K562 (cell line): Measurements from ENCODE around the gene CFAP52. TPM values are rescaled to one million over a fixed set of nuclear protein-coding genes. Genes with fewer than 3 reads are reported as not detected.

Experiments
- ARID1B ChIP-seq: fragments of 450-650 bp; IDR thresholded peaks from 2 replicates; pipeline ENCODE4 v1.6.1; 2016; ENCODE audit warnings: antibody characterized with exemption, mild to moderate bottlenecking, inconsistent platforms
- BMI1 ChIP-seq: fragments of 150-350 bp; IDR thresholded peaks from 2 replicates; pipeline ENCODE4 v1.6.1; 2014; ENCODE audit warnings: low read length
- DEAF1 ChIP-seq: fragments of 450-650 bp; formaldehyde crosslinking; IDR thresholded peaks from 2 replicates; pipeline ENCODE4 v1.4.0; 2020; ENCODE audit warnings: mild to moderate bottlenecking, moderate library complexity
- E2F6 ChIP-seq, 2 experiments: IDR thresholded peaks; 2 replicates each; pipeline ENCODE4 v1.6.1; 2011; ENCODE audit warnings: borderline replicate concordance in 1 of 2, control low read depth in 1 of 2, low read depth in 1 of 2, low read length in 1 of 2, mild to moderate bottlenecking in 1 of 2, mixed read lengths in 1 of 2, moderate library complexity in 1 of 2; ENCODE audit not compliant: insufficient read depth in 1 of 2, insufficient read length in 1 of 2, poor library complexity in 1 of 2, severe bottlenecking in 1 of 2; ENCODE audit errors: extremely low read depth in 1 of 2
- EGR1 ChIP-seq: fragments of 450-650 bp; conservative IDR thresholded peaks from 2 replicates; pipeline ENCODE4 v1.6.1; 2017; ENCODE audit warnings: mild to moderate bottlenecking
- ELK1 ChIP-seq: sonication (generic); formaldehyde crosslinking; IDR thresholded peaks from 2 replicates; pipeline ENCODE4 v1.8.1; 2022; ENCODE audit warnings: missing genetic modification reagents
- ESRRB ChIP-seq: fragments of 250-450 bp; sonication (Bioruptor Pico); IDR thresholded peaks from 2 replicates; pipeline ENCODE4 v1.5.0; 2020; ENCODE audit warnings: mild to moderate bottlenecking, moderate library complexity, borderline replicate concordance
- GATA2 ChIP-seq: sonication (generic); formaldehyde crosslinking; IDR thresholded peaks from 2 replicates; pipeline ENCODE4 v1.4.0; 2020; ENCODE audit warnings: mild to moderate bottlenecking, missing genetic modification reagents
- HCFC1 ChIP-seq: IDR thresholded peaks from 2 replicates; pipeline ENCODE4 v1.6.1; 2012; ENCODE audit warnings: low read depth, low read length, improper control_type of control experiment
- HNRNPL ChIP-seq: fragments of 200-400 bp; formaldehyde crosslinking; IDR thresholded peaks from 2 replicates; pipeline ENCODE4 v1.6.1; 2017; ENCODE audit warnings: low read depth, mild to moderate bottlenecking, low read length
- KAT8 ChIP-seq: fragments of 450-650 bp; IDR thresholded peaks from 2 replicates; pipeline ENCODE4 v1.6.1; 2016; ENCODE audit warnings: low read depth, mild to moderate bottlenecking
- MEF2A ChIP-seq: IDR thresholded peaks from 2 replicates; pipeline ENCODE4 v1.6.1; 2011; ENCODE audit warnings: low read depth, mild to moderate bottlenecking, low read length, moderate library complexity; ENCODE audit not compliant: control insufficient read depth
- MTA2 ChIP-seq: fragments of 450-650 bp; IDR thresholded peaks from 2 replicates; pipeline ENCODE4 v1.6.1; 2016; ENCODE audit warnings: low read depth
- MXI1 ChIP-seq: IDR thresholded peaks from 2 replicates; pipeline ENCODE4 v1.6.1; 2011; ENCODE audit warnings: low read depth, mild to moderate bottlenecking, improper control_type of control experiment, low read length
- RAD21 ChIP-seq, 2 experiments: fragments of 250-450 bp in 1 of 2; fragments of 450-650 bp in 1 of 2; sonication (Bioruptor Pico) in 1 of 2; formaldehyde crosslinking in 1 of 2; IDR thresholded peaks in 1 of 2; conservative IDR thresholded peaks in 1 of 2; 2 replicates each; pipeline versions ENCODE4 v1.4.0 to v1.8.0; 2020 to 2022; ENCODE audit warnings: mild to moderate bottlenecking in 2 of 2, moderate library complexity in 1 of 2
- RBM15 ChIP-seq: fragments of 200-400 bp; formaldehyde crosslinking; IDR thresholded peaks from 2 replicates; pipeline ENCODE4 v1.6.1; 2018; ENCODE audit warnings: mild to moderate bottlenecking, low read length, moderate library complexity; ENCODE audit not compliant: insufficient read depth
- RFX1 ChIP-seq: fragments of 450-650 bp; IDR thresholded peaks from 2 replicates; pipeline ENCODE4 v1.6.1; 2016; ENCODE audit warnings: mild to moderate bottlenecking, moderate library complexity
- SIN3B ChIP-seq: fragments of 450-650 bp; IDR thresholded peaks from 2 replicates; pipeline ENCODE4 v1.6.1; 2017; ENCODE audit warnings: low read depth, mild to moderate bottlenecking, moderate library complexity
- SMAD2 ChIP-seq: fragments of 150-350 bp; IDR thresholded peaks from 2 replicates; pipeline ENCODE4 v1.6.1; 2014; ENCODE audit warnings: low read depth, mild to moderate bottlenecking, low read length
- SMARCE1 ChIP-seq: fragments of 450-650 bp; IDR thresholded peaks from 2 replicates; pipeline ENCODE4 v1.7.1; 2016; ENCODE audit warnings: mild to moderate bottlenecking
- TAF7 ChIP-seq: fragments of 450-650 bp; IDR thresholded peaks from 2 replicates; pipeline ENCODE4 v1.6.1; 2016; ENCODE audit warnings: missing genetic modification characterization, missing compliant biosample characterization
- YY1 ChIP-seq, 3 experiments: IDR thresholded peaks; 2 replicates each; pipeline ENCODE4 v1.6.1; 2011; ENCODE audit warnings: low read length in 2 of 3, mild to moderate bottlenecking in 2 of 3, moderate library complexity in 2 of 3, borderline replicate concordance in 1 of 3, control low read depth in 1 of 3, low read depth in 1 of 3; ENCODE audit not compliant: insufficient read depth in 3 of 3, insufficient replicate concordance in 2 of 3, control insufficient read depth in 1 of 3, insufficient read length in 1 of 3; ENCODE audit errors: extremely low read depth in 1 of 3
- ZNF134 ChIP-seq: fragments of 250-450 bp; sonication (Bioruptor Pico); conservative IDR thresholded peaks from 2 replicates; pipeline ENCODE4 v1.4.0; 2020
- ZNF3 ChIP-seq: fragments of 250-450 bp; sonication (Bioruptor Pico); IDR thresholded peaks from 2 replicates; pipeline ENCODE4 v1.5.0; 2021; ENCODE audit warnings: mild to moderate bottlenecking, moderate library complexity
- ZNF699 ChIP-seq: fragments of 250-450 bp; sonication (Bioruptor Pico); IDR thresholded peaks from 2 replicates; pipeline ENCODE4 v1.8.0; 2021; ENCODE audit warnings: mild to moderate bottlenecking, moderate library complexity; ENCODE audit not compliant: insufficient replicate concordance
- polyA plus RNA-seq, 8 experiments: library from polyadenylated mRNA; depleted of rRNA in 4 of 8; stranded (reverse) in 5 of 8; unstranded in 3 of 8; fragments of >200 nt; fragmentation: Nextera tagmentation in 2 of 8; fragmentation: Illumina TruSeq in 1 of 8; extraction: Ambion mirVana in 2 of 8; extraction: Trizol in 1 of 8; gene quantifications; 2 replicates each; pipeline versions ENCODE4 v1.2.1 to v1.2.3, GENCODE V29; 2011 to 2014; ENCODE audit warnings: inconsistent platforms in 1 of 8, missing spikeins in 1 of 8
- total RNA-seq, 7 experiments: library from RNA; depleted of rRNA in 6 of 7; stranded (reverse); fragments of >200 nt in 6 of 7; fragmentation: Illumina TruSeq in 2 of 7; extraction: Trizol in 2 of 7; gene quantifications; 2 replicates each; pipeline versions ENCODE4 v1.2.1 to v1.2.3, GENCODE V29; 2011 to 2021; ENCODE audit warnings: low replicate concordance in 1 of 7

CFAP52 gene
- total and polyA plus RNA-seq, 9 of the 15 experiments (the other 6 are each of a cell fraction or from before 2014, with no cell fraction given) = not detected

GRCh38 chr17:9576521-9577372, at the start of gene CFAP52 (continued):
- TF ChIP-seq SMARCE1 (no peak), RAD21 (CRISPR knock-in tag; conservative IDR thresholded peaks at IDR 0.05 in 1 of 2, IDR thresholded peaks at IDR 0.05 in 1 of 2) (peak in 1 of 2 experiments; percentile 31; a peak in 2 of 4 replicates), E2F6 (IDR thresholded peaks at IDR 0.05; ENCODE audit: borderline replicate concordance in 1 of 2, extremely low read depth in 1 of 2, insufficient read depth in 1 of 2, insufficient read length in 1 of 2, low read depth in 1 of 2, low read length in 1 of 2, poor library complexity in 1 of 2, severe bottlenecking in 1 of 2) (no peak), HCFC1 (no peak), HNRNPL (no peak), TAF7 (tag) (no peak), GATA2 (CRISPR knock-in tag) (no peak), ZNF3 (CRISPR knock-in tag) (no peak), RBM15 (no peak), MTA2 (no peak), ESRRB (CRISPR knock-in tag) (no peak), YY1 (IDR thresholded peaks at IDR 0.05; ENCODE audit: borderline replicate concordance in 1 of 3, control insufficient read depth in 1 of 3, extremely low read depth in 1 of 3, insufficient read depth in 3 of 3, insufficient read length in 1 of 3, insufficient replicate concordance in 2 of 3, low read depth in 1 of 3, low read length in 2 of 3) (no peak), ARID1B (no peak), ZNF699 (CRISPR knock-in tag) (no peak), KAT8 (no peak), BMI1 (peak; percentile 81), SMAD2 (no peak), ZNF134 (CRISPR knock-in tag) (no peak), EGR1 (peak; percentile 50), MEF2A (no peak), MXI1 (peak; percentile 47; the same call in 1 of the 2 replicates), ELK1 (CRISPR knock-in tag) (no peak), RFX1 (peak; percentile 95), SIN3B (no peak), DEAF1 (CRISPR knock-in tag) (no peak)
